ENCODE data around the gene ZC3H12C.

The ZC3H12C gene

DNA sequence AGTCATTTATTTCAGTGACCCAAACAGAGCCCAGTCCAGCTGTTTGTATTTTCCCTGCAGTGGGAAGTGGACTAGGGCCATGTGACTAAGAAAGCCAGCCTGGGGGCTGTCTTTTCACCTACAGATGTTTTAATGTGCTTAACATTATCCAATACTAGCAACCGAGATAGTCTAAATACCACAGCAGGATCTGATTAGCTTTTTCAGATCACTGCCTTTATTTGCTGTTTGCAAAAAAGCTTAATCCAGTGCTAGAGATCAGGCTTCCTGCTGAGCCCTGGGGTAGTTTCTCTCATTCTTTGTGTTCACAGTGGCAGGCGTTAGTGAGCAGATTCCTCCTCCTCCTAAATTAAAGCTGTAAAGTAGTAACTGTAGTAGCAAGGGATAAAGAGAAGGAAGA is 35.0 kb downstream of the ZC3H12C start:
- intact Hi-C loops (cut with DNase I): no loop called here

DNA sequence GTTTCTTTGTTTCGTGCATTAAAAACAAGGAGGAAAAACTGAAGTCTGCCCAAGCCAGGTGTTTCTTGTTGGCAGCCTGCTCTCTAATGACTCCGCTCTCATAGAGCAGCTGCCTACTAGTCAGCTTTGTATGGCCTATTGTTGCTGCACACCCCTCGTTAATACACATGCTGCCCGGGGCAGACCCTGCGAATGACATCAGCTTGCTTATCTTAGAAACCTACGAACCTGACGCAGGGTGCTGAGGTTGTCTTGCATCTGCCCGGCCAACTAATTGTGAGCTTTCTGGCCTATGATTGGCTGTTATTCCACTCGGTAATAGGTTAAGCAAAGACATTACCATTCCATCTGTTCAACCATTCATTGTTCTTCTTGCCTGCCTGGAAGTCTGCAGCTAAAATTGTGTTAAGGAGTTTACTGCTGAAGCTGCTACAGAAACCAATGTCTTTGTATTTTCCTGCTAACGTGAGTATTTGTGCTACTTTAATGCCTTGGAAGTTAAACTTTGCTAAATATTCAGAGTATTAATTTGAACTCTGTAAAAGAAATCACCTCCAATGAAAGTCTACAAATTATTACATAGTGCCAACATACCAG is 37.5 kb downstream of the ZC3H12C start:
- intact Hi-C loops (cut with DNase I): no loop called here
- peak in 33 of 42 donors; percentile 14 to 75 (median 38) for DNase-seq

More for the DNA sequence above, 35.0 kb downstream of the ZC3H12C start:
- DNase-seq: peak in 2 of 42 donors; percentile 23 to 42

DNA sequence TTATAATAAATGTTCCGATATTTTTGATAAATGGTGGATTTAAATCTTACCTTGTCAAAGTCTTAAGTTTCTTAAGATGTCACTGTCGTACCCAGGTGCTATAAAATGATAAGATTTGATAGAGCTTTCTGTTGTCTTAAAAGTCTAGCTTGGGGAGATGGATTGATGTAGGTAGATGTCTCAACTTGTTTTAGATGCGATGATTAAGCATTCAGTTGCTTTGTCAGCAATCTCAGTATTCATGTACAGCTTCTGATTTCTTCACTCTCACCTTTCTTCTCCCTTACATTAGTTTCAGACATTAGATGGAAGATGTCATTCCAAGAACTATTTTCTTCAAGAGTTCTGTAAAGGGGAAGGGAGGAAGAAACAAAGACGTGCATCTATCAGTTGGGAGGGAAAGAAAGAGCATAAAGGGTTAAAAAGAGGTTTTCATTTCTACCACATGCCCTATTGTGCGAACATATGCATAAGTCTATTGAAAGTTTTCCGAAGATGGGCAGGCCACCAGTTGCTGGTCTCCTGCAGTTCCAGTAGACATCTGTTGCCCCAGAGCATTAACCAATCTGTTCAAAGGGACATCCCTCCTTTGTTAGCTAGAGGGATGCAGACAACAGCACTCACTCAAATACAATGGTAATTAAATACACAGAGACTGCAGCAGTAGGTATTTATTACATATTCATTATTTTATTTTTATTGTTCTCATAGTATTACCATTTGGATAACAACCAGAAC is 38.4 kb downstream of the ZC3H12C start:
- intact Hi-C loops (cut with DNase I): no loop called here
- no peak for DNase-seq

DNA sequence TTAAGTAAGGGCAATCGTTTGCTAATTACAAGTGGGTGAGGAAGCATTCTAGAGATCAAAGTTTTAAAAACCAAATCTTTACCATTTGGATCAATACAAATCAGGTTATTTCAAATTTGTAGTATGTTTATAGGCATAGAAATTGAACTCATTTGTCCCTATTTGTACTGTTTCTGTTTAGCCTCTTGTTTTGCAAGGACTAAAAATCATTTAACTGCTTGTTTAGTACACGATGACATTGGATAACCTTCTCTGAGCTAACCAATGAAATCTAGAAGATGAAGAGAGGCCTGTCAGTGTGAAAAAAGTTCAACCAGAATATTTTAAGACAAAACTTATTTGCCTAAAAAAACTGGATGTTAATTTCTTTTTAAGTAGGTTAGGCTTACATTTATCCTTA is 40.0 kb downstream of the ZC3H12C start:
- intact Hi-C loops (cut with DNase I): no loop called here
- DNase-seq: no peak

DNA sequence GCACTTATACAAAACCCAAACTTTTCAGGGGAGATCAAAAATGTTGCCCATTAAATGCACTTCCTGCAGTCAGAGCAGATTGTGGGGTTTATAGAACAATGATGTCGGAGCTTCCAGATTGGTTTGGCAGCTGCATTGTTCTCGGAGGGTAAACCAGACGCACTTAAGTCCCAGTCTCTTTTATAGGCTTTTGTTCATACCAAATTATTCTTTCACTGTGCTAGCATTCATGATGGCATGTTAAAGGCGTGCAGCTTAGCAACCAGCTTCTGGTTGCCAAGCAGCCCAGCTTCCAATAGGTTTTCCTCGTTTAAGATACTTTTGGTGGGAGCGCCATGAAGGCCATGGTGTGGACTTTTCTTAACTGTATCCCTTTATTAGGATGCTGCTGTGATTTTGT is 40.9 kb downstream of the ZC3H12C start:
- intact Hi-C loops (cut with DNase I): no loop called here
- DNase-seq: peak in 25 of 42 donors; percentile 15 to 63 (median 38)

DNA sequence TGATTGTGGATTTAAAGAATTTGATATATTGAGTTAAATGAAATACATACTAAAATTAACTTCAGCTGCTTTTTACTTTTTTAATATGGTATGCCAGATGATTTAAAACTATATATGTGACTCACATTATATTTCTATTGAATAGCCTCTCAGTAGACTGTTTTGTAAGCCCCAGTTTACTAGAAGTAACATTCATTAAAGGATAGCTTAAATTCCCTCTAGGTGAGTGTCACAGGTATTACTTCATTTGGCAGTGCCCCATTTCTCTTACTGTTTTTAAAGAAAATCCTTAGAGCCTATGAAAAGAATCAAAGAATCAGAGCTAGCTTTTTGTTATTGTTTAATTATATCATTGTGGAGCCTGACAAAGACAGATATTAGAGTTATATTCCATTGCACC is 48.6 kb downstream of the ZC3H12C start:
- no peak for DNase-seq
- intact Hi-C loops (cut with DNase I): no loop called here

DNA sequence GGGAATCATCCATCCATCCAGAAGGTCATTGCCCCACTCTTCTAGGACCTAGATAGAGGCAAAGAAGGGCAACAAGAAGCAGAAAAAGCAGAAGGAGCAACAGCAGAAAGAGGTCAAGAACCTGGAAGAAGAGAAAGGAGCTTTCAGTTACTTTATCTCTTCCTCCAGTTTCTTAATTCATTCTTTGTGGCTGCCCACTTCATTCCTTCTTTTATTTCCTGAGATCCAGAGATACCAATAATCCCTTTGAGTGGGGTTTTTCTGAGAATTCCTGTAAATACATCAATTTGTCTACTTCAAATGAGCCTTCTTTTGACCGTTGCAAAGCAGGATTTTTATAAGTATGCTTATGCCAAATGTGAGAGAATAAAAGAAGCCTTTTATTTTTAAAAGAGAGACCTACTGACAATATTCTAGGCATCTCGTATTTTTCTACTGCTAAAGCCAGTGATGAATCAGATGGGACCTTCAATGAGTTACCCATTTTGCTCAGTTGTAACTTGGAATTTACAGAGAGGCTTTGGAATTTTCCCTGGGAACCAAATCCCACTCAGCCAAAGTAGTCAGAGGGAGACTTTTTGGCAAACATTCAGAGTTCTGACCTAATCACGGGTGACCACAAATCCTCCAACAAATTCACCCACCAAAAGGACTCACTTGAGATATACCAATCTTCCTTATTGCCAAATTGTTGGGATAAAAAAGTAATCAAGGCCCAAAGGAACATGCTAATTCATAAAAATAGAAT is 54.9 kb downstream of the ZC3H12C start:
- no peak for DNase-seq

DNA sequence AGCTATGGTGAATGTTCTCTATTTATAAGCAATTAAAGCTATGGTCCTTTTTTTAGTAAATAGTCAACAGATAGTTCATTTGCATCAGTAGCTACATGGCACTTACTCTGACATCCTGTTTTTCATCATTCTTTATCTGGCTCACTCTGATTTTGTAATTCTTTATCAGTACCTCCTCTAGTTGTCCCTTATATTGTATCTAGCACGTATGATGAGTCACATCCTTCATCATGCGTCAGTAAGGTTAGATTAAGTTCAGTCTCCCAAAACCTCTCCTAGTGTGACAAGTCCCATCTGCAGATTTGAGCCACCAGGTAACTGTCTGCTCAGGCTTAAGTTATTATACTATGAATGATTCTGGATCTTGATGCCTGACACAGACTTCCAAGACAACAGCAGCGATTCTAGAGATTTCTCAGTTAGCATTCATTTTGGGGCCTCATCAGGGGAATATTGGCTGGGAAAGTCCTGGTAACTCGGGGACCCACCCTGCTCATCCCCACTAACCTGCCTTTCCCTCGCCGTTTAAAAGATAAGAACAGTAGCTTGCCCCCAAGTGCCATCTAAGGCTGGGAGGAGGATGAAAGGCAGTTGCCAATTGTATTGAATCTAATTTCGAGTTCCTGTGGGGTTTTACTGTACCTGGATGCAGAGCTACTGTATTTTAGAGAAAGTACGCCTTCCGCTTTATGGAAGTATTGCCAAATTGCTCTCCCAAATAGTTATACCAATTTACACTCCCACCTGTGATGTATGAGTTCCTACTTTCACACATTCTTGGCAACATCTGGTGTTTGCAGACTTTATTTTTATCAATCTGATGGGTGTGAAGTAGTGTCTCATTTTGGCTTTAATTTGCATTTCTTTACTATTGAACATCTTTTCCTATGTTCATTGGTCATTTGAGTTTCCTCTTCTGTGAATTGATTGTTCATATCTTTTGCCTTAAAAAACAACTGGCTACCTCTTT is 55.9 kb downstream of the ZC3H12C start:
- DNase-seq: peak in 2 of 42 donors; percentile 24 to 44
- intact Hi-C loops (cut with DNase I): no loop called here

More for the DNA sequence above, 54.9 kb downstream of the ZC3H12C start:
- intact Hi-C loops (cut with DNase I): no loop called here

DNA sequence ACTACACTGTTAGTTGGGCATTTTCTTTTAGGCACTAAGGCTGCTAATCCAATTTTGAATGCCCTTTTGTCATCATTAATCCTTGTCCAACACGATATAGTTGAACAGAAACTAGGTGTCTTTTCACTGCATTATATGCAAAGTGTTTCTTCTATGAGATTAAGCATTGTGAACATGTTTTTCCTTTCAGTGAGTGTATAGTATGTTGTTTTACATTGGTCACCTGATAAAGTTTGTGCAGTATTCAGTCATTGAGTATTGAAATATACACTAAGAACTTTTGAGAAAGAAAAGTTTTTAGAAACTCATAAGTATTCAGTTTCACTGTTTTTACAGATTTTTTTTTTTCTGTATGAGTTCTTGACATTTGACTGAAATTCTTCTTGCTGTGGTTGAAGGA is 59.0 kb downstream of the ZC3H12C start:
- intact Hi-C loops (cut with DNase I): no loop called here
- no peak for DNase-seq

DNA sequence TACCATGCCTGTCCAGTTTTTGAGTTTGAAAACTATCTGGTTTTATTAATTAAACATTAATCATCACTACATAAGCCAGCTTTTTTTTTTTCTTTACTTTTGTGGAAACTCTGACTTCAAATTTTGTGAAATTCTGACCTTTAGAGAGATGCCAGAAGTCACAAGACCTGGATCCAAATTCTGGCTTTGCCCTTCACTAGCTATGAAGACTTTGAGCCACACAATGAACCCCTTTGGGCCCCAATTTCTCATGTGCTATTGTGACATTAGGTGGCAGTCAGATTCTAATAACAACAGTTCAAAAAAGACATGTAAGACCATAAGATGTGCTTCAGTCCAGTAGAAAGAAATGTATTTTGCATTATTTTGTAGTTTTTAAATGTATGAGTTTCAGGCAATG is 60.3 kb downstream of the ZC3H12C start:
- DNase-seq: no peak
- intact Hi-C loops (cut with DNase I): no loop called here

DNA sequence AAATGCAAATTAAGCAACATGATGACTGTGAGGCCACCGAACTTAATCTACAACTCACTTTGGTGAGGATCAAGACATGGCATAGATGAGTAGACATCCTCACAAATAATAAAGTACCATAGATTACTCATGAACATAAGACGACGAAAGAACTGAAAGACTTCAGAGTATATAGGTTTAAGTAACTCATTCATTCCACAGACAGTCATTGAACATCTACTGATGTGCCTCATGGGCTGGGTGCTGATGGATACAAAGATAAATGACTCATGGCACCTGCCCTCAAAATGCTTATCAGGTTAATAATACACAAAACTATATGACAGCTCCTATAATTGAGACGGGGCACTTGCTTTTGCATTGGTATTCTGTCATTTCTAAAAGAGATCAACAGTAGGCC is 63.3 kb downstream of the ZC3H12C start:
- DNase-seq: no peak
- intact Hi-C loops (cut with DNase I): no loop called here

DNA sequence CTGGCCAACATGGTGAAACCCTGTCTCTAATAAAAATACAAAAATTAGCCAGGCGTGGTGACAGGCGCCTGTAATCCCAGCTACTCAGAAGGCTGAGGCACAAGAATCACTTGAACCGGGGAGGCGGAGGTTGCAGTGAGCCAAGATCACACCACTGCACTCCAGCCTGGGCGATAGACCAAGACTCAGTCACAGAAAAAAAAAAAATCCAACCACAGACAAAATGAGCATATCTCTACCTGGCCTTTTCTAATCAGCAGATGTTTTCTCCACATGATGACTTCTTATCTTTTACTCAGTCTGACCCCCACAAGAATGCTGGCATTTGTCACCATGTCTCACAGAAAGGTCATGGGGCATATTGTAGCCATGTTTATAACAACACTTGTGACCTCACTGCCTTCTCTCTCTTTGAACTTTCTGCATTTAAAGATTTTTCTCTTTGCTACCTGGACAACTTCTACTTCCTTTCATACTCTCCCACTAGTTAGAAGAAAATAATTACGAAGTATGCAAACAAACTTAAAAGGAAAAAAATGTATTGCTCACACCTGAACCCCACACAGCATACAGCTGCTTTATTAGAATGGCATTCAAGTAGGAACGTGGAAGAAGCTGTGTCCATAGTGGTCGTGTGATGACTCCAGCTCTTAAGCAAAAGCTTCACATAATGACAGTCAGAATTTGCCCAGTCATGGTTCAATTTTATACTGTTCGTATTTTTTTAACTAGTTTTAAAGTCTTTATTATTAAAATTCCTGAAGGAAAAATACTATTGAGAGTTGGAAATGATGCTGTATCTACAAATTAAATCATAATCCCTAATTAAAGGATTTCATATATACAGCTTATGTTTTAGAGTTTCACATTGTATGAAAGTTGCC is 65.4 kb downstream of the ZC3H12C start:
- intact Hi-C loops (cut with DNase I): no loop called here

DNA sequence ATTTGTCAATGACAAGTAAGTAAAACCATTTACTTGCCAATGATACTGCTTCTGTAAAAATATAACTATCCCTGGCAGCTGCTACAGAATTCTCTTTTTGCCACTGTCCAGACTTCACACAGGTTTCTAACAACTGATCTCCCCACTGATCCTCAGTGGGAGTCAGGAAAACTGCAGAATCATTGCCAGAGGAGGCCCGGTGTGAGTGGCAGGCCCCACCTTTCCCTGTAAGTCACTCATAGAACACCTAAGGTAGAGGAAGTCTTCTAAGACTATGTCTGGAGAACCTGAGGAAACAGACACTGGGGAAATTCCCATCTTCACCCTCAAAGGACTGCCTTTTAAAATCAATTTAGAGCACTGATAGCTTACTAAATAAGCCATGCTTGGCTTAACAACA is 66.3 kb downstream of the ZC3H12C start:
- intact Hi-C loops (cut with DNase I): no loop called here
- peak in 1 of 42 donors; percentile 41 for DNase-seq

More for the DNA sequence above, 65.4 kb downstream of the ZC3H12C start:
- no peak for DNase-seq

DNA sequence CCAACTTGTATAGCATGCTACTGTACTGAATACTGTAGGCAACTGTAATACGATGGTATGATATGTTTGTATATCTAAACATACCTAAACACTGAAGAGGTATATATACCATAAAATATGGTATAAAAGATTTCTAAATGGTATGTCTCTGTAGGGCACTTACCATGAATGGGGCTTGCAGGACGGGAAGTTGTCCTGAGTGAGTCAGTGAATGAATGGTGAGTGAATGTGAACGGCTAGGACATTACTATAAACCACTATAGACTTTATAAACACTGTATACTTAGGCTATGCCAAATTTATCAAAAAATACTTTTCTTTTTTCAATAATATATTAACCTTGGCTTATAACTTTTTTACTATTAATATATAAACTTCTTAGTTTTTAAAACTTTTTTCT is 66.8 kb downstream of the ZC3H12C start:
- intact Hi-C loops (cut with DNase I): no loop called here

DNA sequence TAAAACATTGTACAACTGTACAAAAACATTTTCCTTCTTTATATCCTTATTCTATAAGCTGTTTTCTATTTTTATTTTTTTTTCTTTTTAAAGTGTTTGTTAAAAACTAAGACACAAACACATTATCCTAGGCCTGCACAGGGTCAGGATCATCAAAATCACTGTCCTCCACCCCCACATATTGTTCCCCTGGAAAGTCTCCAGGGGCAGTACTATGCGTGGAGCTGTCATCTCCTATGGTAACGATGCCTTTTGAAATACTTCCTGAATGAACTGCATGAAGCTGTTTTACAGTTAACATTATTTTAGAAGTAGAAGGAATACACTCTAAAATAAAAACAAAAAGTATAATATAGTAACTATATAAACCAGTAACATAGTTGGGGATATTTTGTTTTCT is 67.2 kb downstream of the ZC3H12C start:
- DNase-seq: no peak
- intact Hi-C loops (cut with DNase I): no loop called here

More for the DNA sequence above, 66.8 kb downstream of the ZC3H12C start:
- no peak for DNase-seq

DNA sequence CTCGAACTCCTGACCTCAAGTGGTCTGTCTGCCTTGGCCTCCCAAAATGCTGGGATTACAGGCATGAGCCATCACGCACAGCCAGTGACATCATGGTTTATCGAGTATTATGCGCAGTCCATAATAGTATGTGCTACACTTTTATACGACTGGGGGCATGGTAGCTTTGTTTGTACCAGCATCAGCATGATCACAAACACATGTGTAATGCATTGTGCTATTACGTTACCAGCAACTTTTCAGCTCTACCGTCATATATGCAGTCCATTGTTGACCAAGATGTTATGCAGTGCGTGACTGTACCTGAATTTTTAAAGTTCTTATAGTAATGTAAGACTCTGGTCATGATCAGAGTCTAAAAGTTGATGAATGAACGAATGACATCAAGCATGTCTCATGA is 67.9 kb downstream of the ZC3H12C start:
- intact Hi-C loops (cut with DNase I): no loop called here
- no peak for DNase-seq

DNA sequence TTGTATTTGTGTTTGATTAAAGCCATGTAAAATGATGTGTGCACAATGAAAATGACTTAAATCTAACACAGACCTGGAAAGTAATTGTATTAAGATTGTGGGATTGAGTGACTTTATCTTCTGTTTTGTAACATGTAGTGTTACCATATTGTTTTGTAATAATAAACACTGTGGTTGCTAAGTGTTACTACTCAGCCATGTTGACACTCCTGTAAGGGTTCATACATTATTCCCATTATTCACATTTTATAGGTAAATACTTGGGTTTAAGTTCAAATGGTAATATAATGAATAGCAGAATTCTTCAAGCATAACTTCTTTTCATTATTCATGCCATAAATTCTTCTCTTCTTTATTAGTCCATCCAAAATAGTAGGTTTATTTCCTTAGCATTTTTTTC is 69.0 kb downstream of the ZC3H12C start:
- intact Hi-C loops (cut with DNase I): no loop called here
- no peak for DNase-seq

Data from head of caudate nucleus (tissue), 42 donors.